ENCODE data around the gene PLIN3.
"Not testable (repeated sequence)": the region's sequence is repeated elsewhere in the genome, so short reads cannot be mapped to it uniquely, and the experiment has no call there.

The PLIN3 gene

GRCh38 chr19:4823577-4823976, 43.9 kb downstream of the PLIN3 start:
- no peak for DNase-seq (ENCODE audit: low spot score)

GRCh38 chr19:4822354-4822753, 45.1 kb downstream of the PLIN3 start:
- not testable (repeated sequence) for DNase-seq (ENCODE audit: low spot score); H3K4me3 ChIP-seq; H3K27ac ChIP-seq

More at GRCh38 chr19:4823577-4823976, 43.9 kb downstream of the PLIN3 start:
- no peak overlapping the region for H3K27ac ChIP-seq
- H3K4me3 ChIP-seq = no peak overlapping the region
- TF ChIP-seq CTCF (IDR thresholded peaks at IDR 0.05) = no peak

GRCh38 chr19:4821265-4821664, 46.2 kb downstream of the PLIN3 start:
- DNase-seq (ENCODE audit: low spot score) = no peak
- TF ChIP-seq CTCF (IDR thresholded peaks at IDR 0.05) = no peak
- no peak overlapping the region for H3K27ac ChIP-seq
- H3K4me3 ChIP-seq = no peak overlapping the region

GRCh38 chr19:4817467-4818277, 49.8 kb downstream of the PLIN3 start:
- no peak for TF ChIP-seq CTCF (IDR thresholded peaks at IDR 0.05)
- Histone ChIP-seq H3K4me3 (no peak overlapping the region), H3K27ac (no peak overlapping the region)
- no peak for DNase-seq (ENCODE audit: low spot score)

- no peak overlapping the region for H3K27ac ChIP-seq
- TF ChIP-seq CTCF (IDR thresholded peaks at IDR 0.05) = no peak
- H3K4me3 ChIP-seq = no peak overlapping the region
- no peak for DNase-seq (ENCODE audit: low spot score)
These were observed 50.6 kb downstream of the PLIN3 start for GRCh38 chr19:4816950-4817278.

GRCh38 chr19:4816202-4816949, 51.1 kb downstream of the PLIN3 start:
- TF ChIP-seq CTCF (IDR thresholded peaks at IDR 0.05) = no peak
- Histone ChIP-seq H3K27ac (peak overlapping the region in 1 of 2 donors; percentile 32), H3K4me3 (peak overlapping the region; percentile 59)
- DNase-seq (ENCODE audit: low spot score) = no peak

GRCh38 chr19:4815426-4816201, 51.9 kb downstream of the PLIN3 start:
- H3K27ac ChIP-seq = peak overlapping the region in 1 of 2 donors; percentile 32
- peak; percentile 90 for DNase-seq (ENCODE audit: low spot score)
- no peak for TF ChIP-seq CTCF (IDR thresholded peaks at IDR 0.05)
- H3K4me3 ChIP-seq = peak overlapping the region; percentile 59
